B cell (primary cell): ENCODE measurements around the gene CDKN2AIPNL.

Experiments
- CTCF ChIP-seq: fragments of 200-600 bp; IDR thresholded peaks from one replicate; pipeline ENCODE4 v1.8.0; 2022; ENCODE audit warnings: antibody characterized with exemption, mild to moderate bottlenecking
- EZH2 ChIP-seq: IDR thresholded peaks from 2 replicates; pipeline ENCODE4 v1.6.1; 2012; ENCODE audit warnings: borderline replicate concordance, low read depth, mild to moderate bottlenecking, moderate library complexity, low read length; ENCODE audit not compliant: insufficient read depth, poor library complexity, severe bottlenecking

- TF ChIP-seq CTCF (no peak), EZH2 (no peak)
Observed at GRCh38 chr5:134397196-134397595, 14.5 kb downstream of the CDKN2AIPNL start.
